Tracheal epithelial cell (primary cell): ENCODE data around the gene RHO. TPM values are rescaled to one million over a fixed set of nuclear protein-coding genes. Genes with fewer than 3 reads are reported as not detected.

Experiments
- total RNA-seq: library from RNA; depleted of rRNA; stranded (reverse); fragments of >200 nt; gene quantifications from 2 replicates; pipeline ENCODE4 v1.2.1, GENCODE V29; 2014

The RHO gene
- total RNA-seq = not detected in 2 replicates

GRCh38 chr3:129528589-129529100 is at the start of gene RHO:
TSS of gene RHO (plus strand) at chr3:129528639. CDS start at chr3:129528734, 95 bp downstream.

GRCh38 chr3:129543156-129543790 is 14.8 kb downstream of the RHO start, which contains the start of gene H1-8:
TSS of gene H1-8 (plus strand) at chr3:129543175. CDS start at chr3:129543219, 44 bp downstream.

Other genes with a start within 250 kb of the RHO start
- 27.5 and 55.9 TPM in 2 replicates for gene HMCES, start 249.8 kb upstream of the RHO start, total RNA-seq
- under 0.01 TPM in 1 of 2 replicates, not detected in the other for gene EFCAB12, start 100.0 kb upstream of the RHO start, total RNA-seq
- gene MBD4, start 88.7 kb upstream of the RHO start, total RNA-seq = 11.1 and 12.6 TPM in 2 replicates
- 6.2 and 10.8 TPM in 2 replicates for gene IFT122, start 88.4 kb upstream of the RHO start, total RNA-seq
- not detected in 2 replicates for gene H1-8, start 14.5 kb downstream of the RHO start, total RNA-seq
- gene PLXND1, start 78.0 kb downstream of the RHO start, total RNA-seq = 3.1 and 5.5 TPM in 2 replicates